ENCODE measurements around the gene PKP3.
"Not testable (repeated sequence)": the region's sequence is repeated elsewhere in the genome, so short reads cannot be mapped to it uniquely, and the experiment has no call there.

Gene PKP3

DNA sequence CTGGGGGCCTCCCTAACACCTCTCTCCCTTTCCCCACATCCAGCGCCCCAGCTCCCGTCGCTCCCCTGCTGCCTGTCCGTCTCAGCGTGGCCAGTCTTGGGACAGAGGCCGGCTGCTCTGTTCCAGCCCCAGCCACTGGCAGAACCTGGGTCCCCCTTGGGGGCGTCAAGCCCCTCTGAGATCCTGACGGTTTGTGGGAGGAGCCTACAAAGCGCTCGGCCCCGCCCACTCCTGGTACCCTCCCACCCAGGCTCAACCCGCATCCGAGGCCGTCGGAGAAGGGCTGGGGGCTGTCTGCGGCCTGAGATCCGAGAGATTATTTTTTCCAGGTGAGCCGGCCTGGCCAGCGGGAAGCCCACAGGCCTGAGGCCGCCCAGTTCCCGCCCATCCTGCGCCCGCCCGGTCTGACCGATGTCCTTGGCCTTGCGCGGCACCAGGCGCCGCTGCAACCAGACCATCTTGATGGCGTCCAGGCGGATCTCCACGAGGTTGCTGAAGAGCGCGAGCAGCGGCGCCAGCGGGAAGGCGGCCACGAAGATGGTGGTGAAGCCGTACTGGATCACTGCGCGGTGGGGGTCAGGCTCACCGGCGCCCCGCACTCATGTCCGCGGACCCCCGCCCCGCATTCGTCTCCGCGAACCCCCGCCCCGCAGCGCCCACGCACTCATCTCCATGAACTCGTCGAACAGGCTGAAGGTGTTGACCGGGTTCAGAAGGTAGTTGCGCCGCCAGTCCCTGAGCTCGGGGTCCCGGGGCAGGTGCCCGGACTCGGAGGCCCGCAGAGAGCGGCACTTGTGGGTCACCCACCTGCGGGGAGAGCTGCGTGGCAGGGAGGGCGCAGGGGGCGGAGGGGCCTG, 26.3 kb downstream of the PKP3 start:
- TF ChIP-seq, protein P1, sequence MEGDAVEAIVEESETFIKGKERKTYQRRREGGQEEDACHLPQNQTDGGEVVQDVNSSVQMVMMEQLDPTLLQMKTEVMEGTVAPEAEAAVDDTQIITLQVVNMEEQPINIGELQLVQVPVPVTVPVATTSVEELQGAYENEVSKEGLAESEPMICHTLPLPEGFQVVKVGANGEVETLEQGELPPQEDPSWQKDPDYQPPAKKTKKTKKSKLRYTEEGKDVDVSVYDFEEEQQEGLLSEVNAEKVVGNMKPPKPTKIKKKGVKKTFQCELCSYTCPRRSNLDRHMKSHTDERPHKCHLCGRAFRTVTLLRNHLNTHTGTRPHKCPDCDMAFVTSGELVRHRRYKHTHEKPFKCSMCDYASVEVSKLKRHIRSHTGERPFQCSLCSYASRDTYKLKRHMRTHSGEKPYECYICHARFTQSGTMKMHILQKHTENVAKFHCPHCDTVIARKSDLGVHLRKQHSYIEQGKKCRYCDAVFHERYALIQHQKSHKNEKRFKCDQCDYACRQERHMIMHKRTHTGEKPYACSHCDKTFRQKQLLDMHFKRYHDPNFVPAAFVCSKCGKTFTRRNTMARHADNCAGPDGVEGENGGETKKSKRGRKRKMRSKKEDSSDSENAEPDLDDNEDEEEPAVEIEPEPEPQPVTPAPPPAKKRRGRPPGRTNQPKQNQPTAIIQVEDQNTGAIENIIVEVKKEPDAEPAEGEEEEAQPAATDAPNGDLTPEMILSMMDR (IDR thresholded peaks at IDR 0.05): no peak
- no peak overlapping the region for H3K4me3 ChIP-seq
- no peak overlapping the region for H3K27ac ChIP-seq
- DNase-seq (ENCODE audit: low spot score): no peak

DNA sequence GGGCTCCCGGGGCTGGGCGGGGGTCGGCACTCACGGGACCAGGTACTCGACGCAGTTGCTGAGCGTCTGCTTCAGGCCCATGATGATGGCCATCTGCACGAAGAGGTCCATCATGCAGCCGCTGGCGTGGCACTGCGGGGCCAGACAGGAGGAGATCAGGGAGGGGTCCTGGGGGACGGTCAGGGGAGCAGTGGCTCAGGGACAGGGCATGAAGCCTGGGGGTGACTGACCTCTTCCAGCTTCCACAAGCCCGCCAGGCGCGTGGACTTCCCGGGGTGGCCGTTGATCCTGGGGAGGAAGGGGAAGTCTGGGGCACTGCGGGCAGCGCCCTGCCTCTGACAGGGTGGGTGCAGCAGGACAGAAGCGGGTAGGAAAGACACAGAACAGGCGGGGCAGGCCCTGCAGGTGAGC, 26.9 kb downstream of the PKP3 start:
- Histone ChIP-seq H3K4me3 (no peak overlapping the region), H3K27ac (no peak overlapping the region)
- DNase-seq (ENCODE audit: low spot score): no peak
- TF ChIP-seq, protein P1 (IDR thresholded peaks at IDR 0.05): no peak

DNA sequence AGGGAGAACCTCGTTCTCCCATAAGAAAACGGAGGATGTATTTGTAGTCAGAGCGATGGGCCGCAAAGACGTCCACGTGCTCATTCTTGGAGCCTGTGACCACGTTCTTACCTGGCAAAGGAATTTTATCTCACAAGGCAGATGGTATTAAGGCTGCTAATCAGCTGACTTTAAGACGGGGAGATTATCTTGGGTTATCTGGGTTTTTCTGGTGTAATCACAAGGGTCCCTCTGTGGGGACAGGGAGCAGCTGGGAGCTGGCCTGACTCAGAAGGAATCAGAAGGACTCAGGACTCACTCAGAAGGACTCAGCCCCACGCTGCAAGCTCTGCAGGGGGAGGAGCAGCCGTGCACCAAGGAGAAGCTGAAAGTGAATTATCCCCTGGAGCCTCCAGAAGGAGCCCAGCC, 28.2 kb downstream of the PKP3 start:
- Histone ChIP-seq H3K4me3 (no peak overlapping the region), H3K27ac (no peak overlapping the region)
- DNase-seq (ENCODE audit: low spot score): no peak
- TF ChIP-seq, protein P1 (IDR thresholded peaks at IDR 0.05): no peak

DNA sequence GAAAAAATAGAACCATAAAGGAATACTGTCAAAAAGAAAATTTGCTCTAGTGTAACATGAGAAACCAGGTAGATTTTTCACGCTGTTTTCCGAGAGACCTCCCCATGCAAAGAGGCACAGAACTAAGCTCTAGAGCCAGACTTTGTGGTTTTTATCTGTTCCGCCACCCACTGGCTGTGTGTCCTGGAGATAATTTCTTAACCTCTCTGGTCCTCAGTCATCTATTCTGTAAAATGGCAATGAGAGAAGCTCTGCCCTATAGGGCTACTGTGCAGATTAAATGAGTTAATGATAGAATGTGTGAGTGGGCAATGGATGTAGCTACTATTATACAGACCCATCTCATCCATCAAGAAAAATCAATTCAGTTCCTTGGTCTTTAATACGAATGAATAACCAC, 30.2 kb downstream of the PKP3 start:
- no peak overlapping the region for H3K27ac ChIP-seq
- no peak for DNase-seq (ENCODE audit: low spot score)

DNA sequence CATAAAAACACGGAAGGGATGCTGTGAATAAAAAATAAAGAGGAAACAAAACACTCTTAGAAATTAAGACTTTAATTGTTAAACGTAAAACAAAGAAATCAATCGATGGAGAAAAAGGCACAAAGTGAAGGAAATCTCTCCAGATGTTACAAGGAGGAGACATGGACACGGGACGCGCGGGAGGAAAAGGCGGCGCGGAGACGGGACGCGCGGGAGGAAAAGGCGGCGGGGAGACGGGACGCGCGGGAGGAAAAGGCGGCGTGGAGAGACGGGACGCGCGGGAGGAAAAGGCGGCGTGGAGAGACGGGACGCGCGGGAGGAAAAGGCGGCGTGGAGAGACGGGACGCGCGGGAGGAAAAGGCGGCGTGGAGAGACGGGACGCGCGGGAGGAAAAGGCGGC, 30.8 kb downstream of the PKP3 start:
- not testable (repeated sequence) for H3K27ac ChIP-seq; DNase-seq (ENCODE audit: low spot score); H3K4me3 ChIP-seq

More for the DNA sequence above, 30.2 kb downstream of the PKP3 start:
- TF ChIP-seq, protein P1 (IDR thresholded peaks at IDR 0.05): no peak
- H3K4me3 ChIP-seq: no peak overlapping the region

DNA sequence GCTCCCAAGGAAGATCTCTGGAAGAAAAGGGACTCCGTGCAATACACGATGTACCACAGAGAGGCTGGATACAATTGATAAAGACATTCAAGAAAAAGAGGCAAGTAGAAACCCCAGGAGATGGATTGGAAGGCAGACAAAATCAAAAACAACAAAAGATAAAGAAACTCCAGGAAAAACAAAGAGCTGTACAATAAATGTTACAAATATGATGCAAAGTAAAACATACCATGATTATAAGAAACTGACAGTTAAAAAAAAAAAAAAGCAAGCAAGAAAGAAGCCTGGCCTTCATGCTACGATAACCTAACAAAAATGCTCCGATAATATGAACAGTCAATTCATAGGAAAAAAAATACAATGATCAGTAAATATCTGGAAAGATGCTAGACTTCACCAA, 31.3 kb downstream of the PKP3 start:
- no peak for DNase-seq (ENCODE audit: low spot score)
- TF ChIP-seq, protein P1 (IDR thresholded peaks at IDR 0.05): no peak
- H3K27ac ChIP-seq: no peak overlapping the region
- no peak overlapping the region for H3K4me3 ChIP-seq

DNA sequence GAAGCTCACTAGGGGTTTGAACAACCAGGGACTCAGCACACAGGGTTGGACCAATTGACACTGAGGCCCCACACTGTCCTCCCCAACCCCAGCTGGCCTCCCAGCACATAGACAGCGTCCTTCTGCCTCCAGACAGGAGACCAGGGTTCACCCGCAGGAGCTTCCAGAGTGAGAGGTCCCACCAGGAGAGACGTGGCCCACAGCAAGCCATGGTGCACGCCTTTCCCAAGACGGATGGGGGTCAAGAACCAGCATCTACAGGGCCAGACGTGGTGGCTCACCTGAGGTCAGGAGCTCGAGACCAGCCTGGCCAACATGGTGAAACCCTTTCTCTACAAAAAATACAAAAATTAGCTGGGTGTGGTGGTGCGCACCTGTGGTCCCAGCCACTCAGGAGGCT, 32.8 kb downstream of the PKP3 start:
- Histone ChIP-seq H3K27ac (no peak overlapping the region), H3K4me3 (no peak overlapping the region)
- no peak for DNase-seq (ENCODE audit: low spot score)
- TF ChIP-seq, protein P1 (IDR thresholded peaks at IDR 0.05): no peak
